HEK293T (cell line): ENCODE results near the gene TBPL1.

Source experiments
- ARNT ChIP-seq: fragments of 450-650 bp; IDR thresholded peaks from 2 replicates; pipeline ENCODE4 v1.6.1; 2017; ENCODE audit warnings: mild to moderate bottlenecking
- CTBP1 ChIP-seq: fragments of 450-650 bp; IDR thresholded peaks from 2 replicates; pipeline ENCODE4 v1.6.1; 2016; ENCODE audit warnings: borderline replicate concordance
- ELF4 ChIP-seq: fragments of 450-650 bp; IDR thresholded peaks from 2 replicates; pipeline ENCODE4 v1.6.1; 2017; ENCODE audit warnings: antibody characterized with exemption
- FOXA1 ChIP-seq: fragments of 450-650 bp; IDR thresholded peaks from 2 replicates; pipeline ENCODE4 v1.6.1; 2016; ENCODE audit warnings: mild to moderate bottlenecking
- FOXK2 ChIP-seq: fragments of 450-650 bp; IDR thresholded peaks from 2 replicates; pipeline ENCODE4 v1.6.1; 2016; ENCODE audit warnings: mild to moderate bottlenecking
- FOXM1 ChIP-seq: fragments of 450-650 bp; IDR thresholded peaks from 2 replicates; pipeline ENCODE4 v1.6.1; 2017; ENCODE audit warnings: mild to moderate bottlenecking, borderline replicate concordance
- HDGF ChIP-seq: fragments of 450-650 bp; IDR thresholded peaks from 2 replicates; pipeline ENCODE4 v1.6.1; 2017; ENCODE audit warnings: antibody characterized with exemption, borderline replicate concordance
- PKNOX1 ChIP-seq: fragments of 450-650 bp; IDR thresholded peaks from 2 replicates; pipeline ENCODE4 v1.6.1; 2016
- SP1 ChIP-seq: fragments of 450-650 bp; IDR thresholded peaks from 2 replicates; pipeline ENCODE4 v1.6.1; 2017
- SUZ12 ChIP-seq: fragments of 450-650 bp; IDR thresholded peaks from 2 replicates; pipeline ENCODE4 v1.6.1; 2016; ENCODE audit warnings: mild to moderate bottlenecking
- TARDBP ChIP-seq: fragments of 450-650 bp; IDR thresholded peaks from 2 replicates; pipeline ENCODE4 v1.6.1; 2016
- ZNF384 ChIP-seq: fragments of 450-650 bp; IDR thresholded peaks from 2 replicates; pipeline ENCODE4 v1.6.1; 2016

GRCh38 chr6:133964702-133965101 lies 11.7 kb downstream of the TBPL1 start:
- no peak for TF ChIP-seq ELF4
- no peak for TF ChIP-seq SUZ12
- TF ChIP-seq HDGF, result no peak
- no peak for TF ChIP-seq FOXK2
- TF ChIP-seq SP1, result no peak
- TF ChIP-seq FOXA1, result no peak
- TF ChIP-seq ARNT, result no peak
- TF ChIP-seq TARDBP, result no peak
- TF ChIP-seq FOXM1, result no peak
- TF ChIP-seq PKNOX1, result no peak
- TF ChIP-seq ZNF384, result no peak
- TF ChIP-seq CTBP1, result no peak
